D721Med (cell line): ENCODE measurements around the gene AFAP1L1.

Experiments used
- DNase-seq: peaks from one replicate; pipeline ENCODE4 v3.0.0; 2011; ENCODE audit warnings: low spot score; ENCODE audit not compliant: insufficient read length
- FAIRE-seq: peaks from 2 replicates; lab custom pipeline; 2011; peaks lifted over from hg19 to GRCh38; lab: Jason Lieb, UNC
- TF ChIP-seq, protein P1 (sequence below): IDR thresholded peaks from 2 replicates; pipeline ENCODE4 v1.5.1; 2012; ENCODE audit warnings: mild to moderate bottlenecking, control low read depth; ENCODE audit not compliant: insufficient read depth; ENCODE audit errors: missing control alignments

Gene AFAP1L1

DNA sequence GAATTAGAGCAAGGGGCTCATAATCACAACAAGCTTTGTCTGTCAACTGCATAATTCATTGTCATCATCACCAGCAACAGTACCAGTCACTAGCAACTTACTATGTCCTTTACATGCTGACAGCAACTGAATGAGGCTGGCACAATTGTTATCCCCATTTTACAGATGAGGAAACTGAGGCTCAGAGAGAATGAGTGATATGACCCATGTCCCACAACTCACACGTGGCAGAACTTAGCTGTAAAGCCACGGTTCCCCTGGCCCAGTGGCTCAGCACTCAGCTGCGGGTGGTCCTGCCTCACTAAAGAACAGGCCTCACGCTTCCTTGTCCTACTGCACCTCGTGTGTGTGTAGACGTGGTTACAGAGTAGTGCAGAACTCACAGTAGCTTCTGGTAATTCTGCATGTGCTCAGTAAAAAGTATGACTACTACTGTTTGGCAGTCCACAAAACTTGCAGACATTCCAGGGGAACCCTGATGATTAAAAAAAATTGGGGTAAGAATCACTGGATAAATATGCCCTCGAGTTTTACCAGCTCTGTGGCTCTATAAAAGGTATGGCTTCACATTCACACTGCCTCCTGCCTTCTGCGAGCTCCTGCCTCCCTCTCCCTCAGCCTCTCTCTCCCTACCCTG lies 30.2 kb downstream of the AFAP1L1 start:
- TF ChIP-seq, protein P1, sequence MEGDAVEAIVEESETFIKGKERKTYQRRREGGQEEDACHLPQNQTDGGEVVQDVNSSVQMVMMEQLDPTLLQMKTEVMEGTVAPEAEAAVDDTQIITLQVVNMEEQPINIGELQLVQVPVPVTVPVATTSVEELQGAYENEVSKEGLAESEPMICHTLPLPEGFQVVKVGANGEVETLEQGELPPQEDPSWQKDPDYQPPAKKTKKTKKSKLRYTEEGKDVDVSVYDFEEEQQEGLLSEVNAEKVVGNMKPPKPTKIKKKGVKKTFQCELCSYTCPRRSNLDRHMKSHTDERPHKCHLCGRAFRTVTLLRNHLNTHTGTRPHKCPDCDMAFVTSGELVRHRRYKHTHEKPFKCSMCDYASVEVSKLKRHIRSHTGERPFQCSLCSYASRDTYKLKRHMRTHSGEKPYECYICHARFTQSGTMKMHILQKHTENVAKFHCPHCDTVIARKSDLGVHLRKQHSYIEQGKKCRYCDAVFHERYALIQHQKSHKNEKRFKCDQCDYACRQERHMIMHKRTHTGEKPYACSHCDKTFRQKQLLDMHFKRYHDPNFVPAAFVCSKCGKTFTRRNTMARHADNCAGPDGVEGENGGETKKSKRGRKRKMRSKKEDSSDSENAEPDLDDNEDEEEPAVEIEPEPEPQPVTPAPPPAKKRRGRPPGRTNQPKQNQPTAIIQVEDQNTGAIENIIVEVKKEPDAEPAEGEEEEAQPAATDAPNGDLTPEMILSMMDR, result no peak
- FAIRE-seq (no peak), DNase-seq (no peak)

DNA sequence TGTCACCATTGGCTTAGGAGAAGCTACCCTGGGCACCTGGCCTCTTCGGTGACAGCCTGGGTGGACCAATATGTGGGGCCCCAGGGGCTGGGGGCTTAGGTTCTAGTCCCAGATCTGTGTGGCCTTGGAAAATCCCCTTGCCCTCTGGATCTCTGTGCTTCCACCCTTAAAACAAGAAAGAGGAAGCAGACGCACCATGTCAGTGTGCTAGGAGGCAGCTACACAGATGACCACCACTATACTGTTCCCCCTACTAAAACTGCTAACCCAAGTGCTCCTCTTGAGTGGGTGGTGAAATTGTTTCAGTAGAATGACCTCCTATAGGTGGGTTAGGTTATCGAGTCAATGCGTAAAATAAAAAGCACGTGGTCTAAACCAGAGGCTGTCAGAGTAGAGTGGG lies 31.0 kb downstream of the AFAP1L1 start:
- TF ChIP-seq, protein P1, result no peak
- FAIRE-seq, result no peak
- DNase-seq, result no peak

DNA sequence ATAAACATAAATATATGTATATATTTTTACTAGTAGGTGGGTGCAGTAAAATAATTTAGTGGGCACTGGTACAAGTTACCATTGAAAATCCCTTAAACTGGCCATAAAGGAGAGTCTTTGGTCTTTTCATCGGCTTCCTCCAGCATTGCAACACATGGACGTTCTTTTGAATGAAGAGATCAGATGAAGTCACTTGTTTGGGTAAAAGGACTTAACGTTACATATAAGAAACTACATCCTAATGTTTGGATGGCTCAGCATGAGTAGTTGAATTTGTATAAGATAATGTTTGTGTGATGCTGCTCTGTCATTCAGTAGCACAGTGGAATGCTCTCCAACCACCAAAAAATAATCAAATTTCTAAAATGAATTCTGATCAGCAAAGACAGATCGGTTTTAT lies 31.6 kb downstream of the AFAP1L1 start:
- no peak for DNase-seq
- TF ChIP-seq, protein P1, result no peak
- no peak for FAIRE-seq

DNA sequence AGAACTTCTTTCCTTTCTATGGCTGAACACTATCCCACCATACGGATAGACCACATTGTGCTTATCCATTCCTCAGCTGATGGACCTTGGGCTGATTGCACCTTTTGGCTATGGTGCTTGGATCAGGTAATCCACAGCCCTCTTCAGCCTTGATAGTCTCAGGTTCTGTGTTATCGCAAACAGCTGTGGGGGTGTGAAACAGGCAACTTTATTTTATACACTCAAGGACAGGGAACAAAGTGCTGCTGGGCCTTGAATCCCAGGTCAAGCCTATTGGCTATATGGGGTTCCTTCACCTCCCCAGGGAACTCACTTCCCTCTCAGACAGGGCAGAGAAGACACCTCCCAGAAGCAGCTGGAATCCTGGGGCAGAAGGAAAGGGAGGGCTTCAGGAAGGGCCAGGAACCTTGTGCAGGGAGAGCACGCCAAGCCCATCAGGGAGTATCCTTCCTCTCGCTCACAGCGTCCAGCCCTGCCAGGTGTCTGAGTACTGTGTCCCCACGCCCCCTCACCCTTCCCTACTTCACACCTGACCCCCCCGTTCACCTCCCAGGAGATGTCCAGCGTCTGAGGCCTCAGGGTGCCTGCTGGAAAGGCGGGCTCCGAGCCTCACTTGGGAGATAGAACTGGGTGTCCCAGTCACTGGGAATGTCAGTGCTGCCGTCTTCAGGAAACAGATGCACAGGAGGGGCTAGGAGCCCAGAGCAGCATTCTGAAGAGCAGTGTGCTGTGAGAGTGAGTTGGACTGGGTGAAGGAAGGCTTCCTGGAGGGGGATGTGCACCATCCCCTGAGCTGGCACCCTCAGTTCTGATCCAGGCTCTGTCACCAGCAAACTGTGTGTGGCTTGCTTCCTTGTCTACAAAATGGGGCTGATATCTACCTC lies 32.8 kb downstream of the AFAP1L1 start:
- DNase-seq (no peak), FAIRE-seq (no peak)
- TF ChIP-seq, protein P1, result no peak

DNA sequence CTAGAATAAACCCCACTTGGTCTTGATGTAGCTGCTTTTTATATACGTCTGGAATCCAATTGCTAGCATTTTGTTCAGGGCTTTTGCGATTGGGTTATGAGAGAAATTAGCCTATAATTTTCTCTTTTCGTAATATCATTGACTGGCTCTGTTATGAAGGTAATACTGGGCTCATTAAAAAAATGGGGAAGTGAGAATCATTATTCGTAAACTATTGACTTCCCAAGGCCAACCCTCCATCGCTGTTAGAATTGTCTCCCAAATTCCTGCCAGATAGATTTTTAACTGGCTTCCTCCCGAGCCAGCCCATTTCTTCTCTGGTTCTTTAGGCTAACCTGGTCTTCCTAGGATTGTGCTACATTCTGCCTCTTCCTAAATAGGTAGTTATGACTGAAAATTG lies 37.7 kb downstream of the AFAP1L1 start:
- TF ChIP-seq, protein P1, result no peak
- no peak for DNase-seq
- no peak for FAIRE-seq

DNA sequence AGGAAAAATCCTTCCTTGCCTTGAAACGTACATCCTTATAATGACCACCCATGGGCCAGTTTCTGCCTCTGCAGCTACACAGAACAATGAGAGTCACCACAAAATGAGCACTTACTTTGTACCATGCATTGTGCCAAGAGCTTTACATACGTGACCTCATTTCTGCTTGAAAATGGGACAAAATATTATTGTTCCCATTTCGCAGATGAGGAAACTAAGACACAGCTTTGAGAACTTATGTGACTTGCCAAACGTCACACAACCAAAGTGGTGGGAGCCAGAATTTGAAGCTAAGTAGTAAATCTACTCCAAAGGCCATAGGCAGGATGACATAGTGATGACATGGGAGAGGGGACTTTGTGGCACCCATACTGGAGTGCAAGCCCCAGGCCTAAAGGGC lies 38.8 kb downstream of the AFAP1L1 start:
- TF ChIP-seq, protein P1, result no peak
- DNase-seq (no peak), FAIRE-seq (no peak)
